HG02870 (cell line): ENCODE data around the gene TERC.

Experiments used
- ATAC-seq: cut with Tn5 transposase; IDR thresholded peaks from one replicate; pipeline ENCODE4 v1.9.1; 2021; ENCODE audit warnings: mild to moderate bottlenecking, moderate library complexity; ENCODE audit not compliant: unreplicated experiment

TERC gene

GRCh38 chr3:169764882-169765612, at the start of gene TERC:
TERC (minus strand) TSS chr3:169765060.
- peak; percentile 68 for ATAC-seq

- ATAC-seq, result peak; percentile 87
Observed at GRCh38 chr3:169813757-169814517, 49.1 kb upstream of the TERC start.

- ATAC-seq, result no peak
Observed at GRCh38 chr3:169813278-169813677, 48.4 kb upstream of the TERC start.

- ATAC-seq, result peak; percentile 58
Observed at GRCh38 chr3:169812332-169813235, 47.7 kb upstream of the TERC start, which contains the start of the genes LRRC34 and LRRIQ4. LRRC34 (minus strand) TSS chr3:169812904; CDS start chr3:169812548, 356 bp downstream. LRRIQ4 (plus strand) TSS chr3:169812870; CDS start chr3:169821922, 9,052 bp downstream.

GRCh38 chr3:169811631-169812331, 46.9 kb upstream of the TERC start:
- ATAC-seq, result peak; percentile 1

GRCh38 chr3:169809230-169809795, 44.5 kb upstream of the TERC start:
- no peak for ATAC-seq

- no peak for ATAC-seq
Observed at GRCh38 chr3:169804681-169805080, 39.8 kb upstream of the TERC start.

GRCh38 chr3:169792359-169792758, 27.5 kb upstream of the TERC start:
- no peak for ATAC-seq

- ATAC-seq, result no peak
Observed at GRCh38 chr3:169790687-169791429, 26.0 kb upstream of the TERC start.

- ATAC-seq, result no peak
Observed at GRCh38 chr3:169790219-169790618, 25.4 kb upstream of the TERC start.

GRCh38 chr3:169787791-169788190, 22.9 kb upstream of the TERC start:
- ATAC-seq, result no peak

- no peak for ATAC-seq
Observed at GRCh38 chr3:169787120-169787519, 22.3 kb upstream of the TERC start.

GRCh38 chr3:169781209-169781855, 16.5 kb upstream of the TERC start:
- ATAC-seq, result no peak

GRCh38 chr3:169780742-169781141, 15.9 kb upstream of the TERC start:
- ATAC-seq, result no peak

- no peak for ATAC-seq
Observed at GRCh38 chr3:169777822-169778221, 13.0 kb upstream of the TERC start.

GRCh38 chr3:169774186-169774585, 9.3 kb upstream of the TERC start:
- ATAC-seq, result no peak

GRCh38 chr3:169772897-169773816, 8.3 kb upstream of the TERC start, which contains the start of gene MYNN:
MYNN (plus strand) TSS chr3:169773396; CDS start chr3:169774296, 900 bp downstream.
- ATAC-seq, result peak; percentile 79
